ENCODE measurements around the gene FBXW8. TPM values are rescaled to one million over a fixed set of nuclear protein-coding genes. Genes with fewer than 3 reads are reported as not detected.

The FBXW8 gene
- total and polyA plus RNA-seq, 4 donors = 1.9 to 7.1 (median 4.9) TPM

DNA sequence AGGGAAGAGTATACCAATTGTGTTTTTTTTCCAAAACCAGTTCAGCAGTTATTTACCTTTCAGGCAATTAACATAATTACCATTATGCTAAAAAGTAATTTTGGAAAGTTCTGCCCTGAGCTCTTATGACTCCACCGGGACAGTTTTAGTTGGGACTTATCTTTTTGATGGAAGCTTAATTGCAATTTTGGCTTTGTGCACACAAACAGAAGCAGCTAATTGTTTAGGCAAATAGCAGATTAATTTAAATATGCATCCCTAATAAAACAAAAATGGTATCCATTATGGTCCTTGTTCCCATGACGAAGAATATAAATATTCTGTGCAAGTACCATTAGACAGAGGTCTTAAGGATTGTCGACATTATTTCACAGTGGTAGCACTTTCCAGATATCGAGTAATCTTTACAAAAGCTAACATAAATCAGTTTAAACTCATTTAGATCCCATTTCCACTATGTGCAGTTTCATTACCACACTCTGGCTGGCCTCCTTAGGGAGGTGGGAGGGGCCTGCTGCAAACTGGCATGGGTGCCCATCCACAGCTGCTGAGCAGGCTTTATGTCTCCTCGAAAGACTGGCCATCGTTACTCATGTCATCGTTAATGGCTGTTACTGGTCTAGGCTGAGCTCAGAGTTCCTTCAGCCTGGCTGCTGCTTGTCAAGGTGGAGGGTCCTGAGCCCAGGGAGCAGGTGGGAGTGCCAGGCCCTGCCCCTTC is 68.2 kb downstream of the FBXW8 start:
- Histone ChIP-seq H3K9ac (ENCODE audit: low read depth in 1 of 2, low read length in 2 of 2) (no peak overlapping the region), H3K27ac (ENCODE audit: low read depth in 1 of 2, low read length in 2 of 2) (no peak overlapping the region), H3K27me3 (ENCODE audit: control insufficient read depth in 4 of 4, insufficient read depth in 4 of 4, low read length in 3 of 4) (no peaks in the 10 kb centered on the region), H3K4me1 (ENCODE audit: control insufficient read depth in 4 of 4, insufficient read depth in 4 of 4, low read length in 3 of 4) (no peaks in the 10 kb centered on the region), H3K36me3 (ENCODE audit: control insufficient read depth in 4 of 4, insufficient read depth in 3 of 4, low read depth in 1 of 4, low read length in 3 of 4) (peaks cover 0 to 2% (median 0%) of the 10 kb centered on the region in 4 donors), H3K4me3 (ENCODE audit: low read depth in 1 of 3, low read length in 3 of 3) (no peak overlapping the region), H3K9me3 (ENCODE audit: control insufficient read depth in 4 of 4, low read length in 3 of 4) (no peaks in the 10 kb centered on the region)
- DNase-seq (ENCODE audit: low spot score) = no peak
- TF ChIP-seq, protein P1, sequence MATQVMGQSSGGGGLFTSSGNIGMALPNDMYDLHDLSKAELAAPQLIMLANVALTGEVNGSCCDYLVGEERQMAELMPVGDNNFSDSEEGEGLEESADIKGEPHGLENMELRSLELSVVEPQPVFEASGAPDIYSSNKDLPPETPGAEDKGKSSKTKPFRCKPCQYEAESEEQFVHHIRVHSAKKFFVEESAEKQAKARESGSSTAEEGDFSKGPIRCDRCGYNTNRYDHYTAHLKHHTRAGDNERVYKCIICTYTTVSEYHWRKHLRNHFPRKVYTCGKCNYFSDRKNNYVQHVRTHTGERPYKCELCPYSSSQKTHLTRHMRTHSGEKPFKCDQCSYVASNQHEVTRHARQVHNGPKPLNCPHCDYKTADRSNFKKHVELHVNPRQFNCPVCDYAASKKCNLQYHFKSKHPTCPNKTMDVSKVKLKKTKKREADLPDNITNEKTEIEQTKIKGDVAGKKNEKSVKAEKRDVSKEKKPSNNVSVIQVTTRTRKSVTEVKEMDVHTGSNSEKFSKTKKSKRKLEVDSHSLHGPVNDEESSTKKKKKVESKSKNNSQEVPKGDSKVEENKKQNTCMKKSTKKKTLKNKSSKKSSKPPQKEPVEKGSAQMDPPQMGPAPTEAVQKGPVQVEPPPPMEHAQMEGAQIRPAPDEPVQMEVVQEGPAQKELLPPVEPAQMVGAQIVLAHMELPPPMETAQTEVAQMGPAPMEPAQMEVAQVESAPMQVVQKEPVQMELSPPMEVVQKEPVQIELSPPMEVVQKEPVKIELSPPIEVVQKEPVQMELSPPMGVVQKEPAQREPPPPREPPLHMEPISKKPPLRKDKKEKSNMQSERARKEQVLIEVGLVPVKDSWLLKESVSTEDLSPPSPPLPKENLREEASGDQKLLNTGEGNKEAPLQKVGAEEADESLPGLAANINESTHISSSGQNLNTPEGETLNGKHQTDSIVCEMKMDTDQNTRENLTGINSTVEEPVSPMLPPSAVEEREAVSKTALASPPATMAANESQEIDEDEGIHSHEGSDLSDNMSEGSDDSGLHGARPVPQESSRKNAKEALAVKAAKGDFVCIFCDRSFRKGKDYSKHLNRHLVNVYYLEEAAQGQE (IDR thresholded peaks at IDR 0.05) = no peak
- WGBS = 96% methylated on average over 7 of the region's 7 CpGs

DNA sequence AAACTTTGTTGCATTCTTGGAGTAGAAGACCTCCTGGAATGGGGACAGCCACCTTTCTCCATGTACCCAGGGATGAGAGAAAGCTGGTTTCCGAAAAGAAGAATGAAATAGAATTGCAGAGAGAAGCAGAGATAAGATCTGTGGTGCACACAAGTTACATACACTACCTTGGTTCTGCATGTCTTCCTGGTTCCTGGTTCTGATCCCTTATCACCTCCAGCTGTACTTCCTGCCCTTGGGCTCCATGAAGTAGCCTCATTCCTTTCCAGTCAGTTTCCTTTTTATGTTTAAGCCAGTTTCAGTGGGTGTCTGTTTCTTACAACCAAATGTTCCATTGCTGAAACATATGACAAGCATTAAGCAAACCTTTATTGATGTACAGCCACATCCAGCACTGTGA is 69.3 kb downstream of the FBXW8 start:
- Histone ChIP-seq H3K36me3 (ENCODE audit: control insufficient read depth in 4 of 4, insufficient read depth in 3 of 4, low read depth in 1 of 4, low read length in 3 of 4) (no peaks in the 10 kb centered on the region), H3K9ac (ENCODE audit: low read depth in 1 of 2, low read length in 2 of 2) (no peak overlapping the region), H3K9me3 (ENCODE audit: control insufficient read depth in 4 of 4, low read length in 3 of 4) (no peaks in the 10 kb centered on the region), H3K27me3 (ENCODE audit: control insufficient read depth in 4 of 4, insufficient read depth in 4 of 4, low read length in 3 of 4) (no peaks in the 10 kb centered on the region), H3K4me3 (ENCODE audit: low read depth in 1 of 3, low read length in 3 of 3) (no peak overlapping the region), H3K4me1 (ENCODE audit: control insufficient read depth in 4 of 4, insufficient read depth in 4 of 4, low read length in 3 of 4) (no peaks in the 10 kb centered on the region), H3K27ac (ENCODE audit: low read depth in 1 of 2, low read length in 2 of 2) (no peak overlapping the region)
- DNase-seq (ENCODE audit: low spot score) = no peak
- TF ChIP-seq, protein P2, sequence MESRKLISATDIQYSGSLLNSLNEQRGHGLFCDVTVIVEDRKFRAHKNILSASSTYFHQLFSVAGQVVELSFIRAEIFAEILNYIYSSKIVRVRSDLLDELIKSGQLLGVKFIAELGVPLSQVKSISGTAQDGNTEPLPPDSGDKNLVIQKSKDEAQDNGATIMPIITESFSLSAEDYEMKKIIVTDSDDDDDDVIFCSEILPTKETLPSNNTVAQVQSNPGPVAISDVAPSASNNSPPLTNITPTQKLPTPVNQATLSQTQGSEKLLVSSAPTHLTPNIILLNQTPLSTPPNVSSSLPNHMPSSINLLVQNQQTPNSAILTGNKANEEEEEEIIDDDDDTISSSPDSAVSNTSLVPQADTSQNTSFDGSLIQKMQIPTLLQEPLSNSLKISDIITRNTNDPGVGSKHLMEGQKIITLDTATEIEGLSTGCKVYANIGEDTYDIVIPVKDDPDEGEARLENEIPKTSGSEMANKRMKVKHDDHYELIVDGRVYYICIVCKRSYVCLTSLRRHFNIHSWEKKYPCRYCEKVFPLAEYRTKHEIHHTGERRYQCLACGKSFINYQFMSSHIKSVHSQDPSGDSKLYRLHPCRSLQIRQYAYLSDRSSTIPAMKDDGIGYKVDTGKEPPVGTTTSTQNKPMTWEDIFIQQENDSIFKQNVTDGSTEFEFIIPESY (IDR thresholded peaks at IDR 0.05) = no peak
- no peak for TF ChIP-seq RAD21 (IDR thresholded peaks at IDR 0.05)
- TF ChIP-seq JUND (IDR thresholded peaks at IDR 0.05) = no peak
- no peak for TF ChIP-seq GABPA (IDR thresholded peaks at IDR 0.05 in 1 of 2, conservative IDR thresholded peaks at IDR 0.05 in 1 of 2)
- TF ChIP-seq EGR1 (IDR thresholded peaks at IDR 0.05; ENCODE audit: low read depth in 2 of 2) = no peak
- TF ChIP-seq, protein P3, sequence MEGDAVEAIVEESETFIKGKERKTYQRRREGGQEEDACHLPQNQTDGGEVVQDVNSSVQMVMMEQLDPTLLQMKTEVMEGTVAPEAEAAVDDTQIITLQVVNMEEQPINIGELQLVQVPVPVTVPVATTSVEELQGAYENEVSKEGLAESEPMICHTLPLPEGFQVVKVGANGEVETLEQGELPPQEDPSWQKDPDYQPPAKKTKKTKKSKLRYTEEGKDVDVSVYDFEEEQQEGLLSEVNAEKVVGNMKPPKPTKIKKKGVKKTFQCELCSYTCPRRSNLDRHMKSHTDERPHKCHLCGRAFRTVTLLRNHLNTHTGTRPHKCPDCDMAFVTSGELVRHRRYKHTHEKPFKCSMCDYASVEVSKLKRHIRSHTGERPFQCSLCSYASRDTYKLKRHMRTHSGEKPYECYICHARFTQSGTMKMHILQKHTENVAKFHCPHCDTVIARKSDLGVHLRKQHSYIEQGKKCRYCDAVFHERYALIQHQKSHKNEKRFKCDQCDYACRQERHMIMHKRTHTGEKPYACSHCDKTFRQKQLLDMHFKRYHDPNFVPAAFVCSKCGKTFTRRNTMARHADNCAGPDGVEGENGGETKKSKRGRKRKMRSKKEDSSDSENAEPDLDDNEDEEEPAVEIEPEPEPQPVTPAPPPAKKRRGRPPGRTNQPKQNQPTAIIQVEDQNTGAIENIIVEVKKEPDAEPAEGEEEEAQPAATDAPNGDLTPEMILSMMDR (IDR thresholded peaks at IDR 0.05; ENCODE audit: low read depth, low read length, missing input control) = no peak
- TF ChIP-seq FOXA2 (IDR thresholded peaks at IDR 0.05) = no peak
- TF ChIP-seq NR2F2 (IDR thresholded peaks at IDR 0.05) = no peak
- no peak for TF ChIP-seq HNF4A (conservative IDR thresholded peaks at IDR 0.05)
- TF ChIP-seq, protein P1 (IDR thresholded peaks at IDR 0.05) = no peak
- TF ChIP-seq SP1 (IDR thresholded peaks at IDR 0.05) = no peak
- TF ChIP-seq, protein P4, sequence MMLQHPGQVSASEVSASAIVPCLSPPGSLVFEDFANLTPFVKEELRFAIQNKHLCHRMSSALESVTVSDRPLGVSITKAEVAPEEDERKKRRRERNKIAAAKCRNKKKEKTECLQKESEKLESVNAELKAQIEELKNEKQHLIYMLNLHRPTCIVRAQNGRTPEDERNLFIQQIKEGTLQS (IDR thresholded peaks at IDR 0.05) = no peak
- TF ChIP-seq TAF1 (conservative IDR thresholded peaks at IDR 0.05) = no peak
- no peak for TF ChIP-seq YY1 (IDR thresholded peaks at IDR 0.05)
- no peak for TF ChIP-seq RXRA (IDR thresholded peaks at IDR 0.05)
- TF ChIP-seq FOXA1 (IDR thresholded peaks at IDR 0.05) = no peak
- 89% methylated on average over 1 of the region's 1 CpG for WGBS

All from liver (tissue), 9 donors.